ENCODE results near the gene ZBTB8OS.

GRCh38 chr1:32647308-32648134, 2.8 kb downstream of the ZBTB8OS start:
- no peak for TF ChIP-seq CTCF (IDR thresholded peaks at IDR 0.05)
- no peak for TF ChIP-seq POLR2AphosphoS5 (IDR thresholded peaks at IDR 0.05)
- no peak for TF ChIP-seq POLR2A (IDR thresholded peaks at IDR 0.05)

Measured in breast epithelium (tissue), 3 donors.